ENCODE results near the gene MAP2K3.
A peak's percentile ranks its signal among the peaks of the same experiment; 100 is the strongest.

MAP2K3 gene

DNA sequence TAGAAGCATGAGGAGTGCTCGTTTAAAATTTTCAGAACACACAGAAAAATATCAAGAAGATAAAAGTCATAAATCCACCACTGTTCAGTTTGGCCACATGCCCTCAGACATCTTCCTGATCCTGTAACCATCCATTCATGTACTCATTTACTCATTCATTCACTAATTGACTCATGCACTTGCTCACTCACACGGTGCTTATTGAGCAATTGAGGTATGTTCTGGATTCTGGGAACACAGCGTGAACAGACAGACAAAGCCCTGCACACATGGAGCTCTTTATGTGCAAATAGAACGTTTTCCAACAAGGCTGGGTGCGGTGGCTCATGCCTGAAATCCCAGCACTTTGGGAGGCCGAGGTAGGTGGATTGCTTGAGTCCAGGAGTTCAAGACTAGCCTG, 21.1 kb upstream of the MAP2K3 start:
- Histone ChIP-seq H3K36me3 (no peaks in the 10 kb centered on the region), H3K9me3 (replicated peaks in 1 of 11) (no peaks in the 10 kb centered on the region), H3K27me3 (no peaks in the 10 kb centered on the region), H3K4me1 (peaks cover 0 to 23% (median 16%) of the 10 kb centered on the region in 10 experiments; a peak in 16 of 20 replicates), H3K4me3 (no peak overlapping the region), H3K4me2 (no peak overlapping the region), H3K9ac (no peak overlapping the region), H3K27ac (no peak overlapping the region), H4K20me1 (no peaks in the 10 kb centered on the region)
- no peak for TF ChIP-seq Cebpa-rat (IDR thresholded peaks at IDR 0.05)

DNA sequence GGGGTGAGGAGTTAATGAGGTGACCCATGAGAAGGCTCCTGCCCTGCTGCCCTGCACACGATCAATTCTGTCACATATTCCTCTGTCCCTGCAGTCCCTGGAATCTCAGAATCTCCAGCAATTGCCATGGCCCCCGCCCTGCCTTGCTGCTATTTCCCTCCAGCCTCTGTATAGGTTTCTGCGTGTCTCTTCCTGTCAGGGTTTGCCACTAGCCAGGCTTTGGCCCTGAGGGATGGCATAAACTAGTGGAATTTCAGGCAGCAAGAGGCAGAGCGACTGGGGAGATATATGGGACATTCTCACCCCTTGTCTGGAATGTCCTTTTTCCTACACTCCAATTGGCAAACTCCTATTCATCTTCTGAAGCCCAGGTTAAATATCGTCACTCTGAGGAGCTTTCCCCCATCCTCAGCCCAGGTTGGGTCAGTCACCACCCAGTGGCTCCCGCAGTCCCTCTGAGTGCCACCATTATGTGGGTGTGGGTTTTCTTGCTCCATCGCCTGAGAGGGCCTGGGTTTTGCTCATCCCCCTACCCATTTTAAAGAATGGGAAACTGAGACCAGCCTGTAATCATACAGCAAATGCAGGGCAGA, 15.8 kb upstream of the MAP2K3 start:
- Histone ChIP-seq H3K9ac (peak overlapping the region in 1 of 11 experiments; percentile 47; a peak in 1 of 22 replicates), H3K4me2 (peak overlapping the region in 7 of 11 experiments; percentile 37 to 74 (median 54); a peak in 12 of 22 replicates), H3K27ac (no peak overlapping the region)

DNA sequence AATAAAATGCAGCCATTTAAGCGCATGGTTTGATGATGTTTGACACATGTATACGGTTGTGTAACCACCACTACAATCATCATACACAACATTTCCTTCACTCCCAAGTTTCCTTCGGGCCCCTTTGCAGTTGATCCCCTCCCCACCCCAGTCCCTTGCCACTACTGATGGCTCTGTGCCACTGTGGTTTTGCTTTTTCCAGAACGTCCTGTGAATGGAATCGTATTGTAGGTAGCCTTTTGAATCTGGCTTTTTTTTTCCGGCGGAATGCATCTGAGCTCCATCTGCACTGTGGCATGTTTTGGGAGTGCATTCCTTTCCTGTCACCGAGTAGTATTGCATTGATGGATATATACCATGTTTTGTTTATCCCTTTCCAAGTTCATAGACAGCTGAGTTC, 15.1 kb upstream of the MAP2K3 start:
- H3K4me3 ChIP-seq = no peak overlapping the region
- H3K4me1 ChIP-seq = peaks cover 0 to 52% (median 43%) of the 10 kb centered on the region in 10 experiments; a peak in 16 of 20 replicates
- H3K9me3 ChIP-seq (replicated peaks in 1 of 11) = no peaks in the 10 kb centered on the region
- no peaks in the 10 kb centered on the region for H3K36me3 ChIP-seq
- H3K27ac ChIP-seq = no peak overlapping the region
- H4K20me1 ChIP-seq = no peaks in the 10 kb centered on the region
- no peak for TF ChIP-seq Cebpa-rat (IDR thresholded peaks at IDR 0.05)
- H3K9ac ChIP-seq = no peak overlapping the region
- peaks cover 0 to under 1% (median 0%) of the 10 kb centered on the region in 11 experiments; a peak in 1 of 22 replicates for H3K27me3 ChIP-seq
- peak overlapping the region in 3 of 11 experiments; percentile 6 to 74 (median 37); a peak in 2 of 22 replicates for H3K4me2 ChIP-seq

More for the DNA sequence above, 15.8 kb upstream of the MAP2K3 start:
- TF ChIP-seq Cebpa-rat (IDR thresholded peaks at IDR 0.05) = no peak
- H4K20me1 ChIP-seq = no peaks in the 10 kb centered on the region
- H3K4me3 ChIP-seq = no peak overlapping the region
- H3K36me3 ChIP-seq = no peaks in the 10 kb centered on the region
- peaks cover 0 to 45% (median 37%) of the 10 kb centered on the region in 10 experiments; a peak in 16 of 20 replicates for H3K4me1 ChIP-seq
- H3K9me3 ChIP-seq (replicated peaks in 1 of 11) = no peaks in the 10 kb centered on the region
- no peaks in the 10 kb centered on the region for H3K27me3 ChIP-seq

DNA sequence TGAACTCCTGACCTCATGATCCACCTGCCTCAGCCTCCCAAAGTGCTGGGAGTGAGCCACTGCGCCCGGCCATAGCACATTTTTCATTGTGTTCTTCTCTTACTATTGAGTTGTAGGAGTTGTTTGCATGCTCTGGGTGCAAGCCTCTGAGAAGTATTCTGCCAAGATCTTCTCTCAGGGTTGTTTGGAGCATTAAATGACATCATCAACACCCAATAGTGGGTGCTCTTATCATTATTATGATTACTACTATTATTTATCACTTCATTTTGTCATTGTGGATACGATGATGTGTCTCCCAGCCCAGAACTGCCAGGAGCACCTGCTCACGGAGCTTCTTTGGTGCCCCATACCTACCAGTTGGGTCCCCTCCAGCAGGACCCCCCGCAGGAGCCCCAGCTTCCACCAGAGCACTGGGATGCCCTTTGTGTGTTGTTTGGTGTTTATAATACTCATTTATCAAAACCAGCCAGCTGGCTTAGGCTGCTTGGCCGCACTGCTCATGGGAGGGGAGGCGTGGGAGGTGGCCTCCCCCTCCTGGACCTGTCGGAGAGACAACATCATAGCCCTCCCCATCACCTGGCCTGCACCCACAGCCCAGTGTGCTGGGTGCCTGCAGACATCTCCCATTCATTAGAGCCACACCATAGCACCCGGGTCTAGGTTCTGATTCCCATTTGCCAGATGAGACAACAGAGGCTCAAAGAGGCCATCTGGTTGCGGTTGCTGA, 12.9 kb upstream of the MAP2K3 start:
- H3K9me3 ChIP-seq (replicated peaks in 1 of 11) = no peaks in the 10 kb centered on the region
- H4K20me1 ChIP-seq = no peaks in the 10 kb centered on the region
- H3K27me3 ChIP-seq = peaks cover 0 to 4% (median 0%) of the 10 kb centered on the region in 11 experiments; a peak in 1 of 22 replicates
- H3K36me3 ChIP-seq = no peaks in the 10 kb centered on the region
- TF ChIP-seq Cebpa-rat (IDR thresholded peaks at IDR 0.05) = no peak
- H3K4me3 ChIP-seq = no peak overlapping the region
- no peak overlapping the region for H3K9ac ChIP-seq
- H3K27ac ChIP-seq = no peak overlapping the region
- peaks cover 10 to 73% (median 64%) of the 10 kb centered on the region in 10 experiments; a peak in 19 of 20 replicates for H3K4me1 ChIP-seq
- no peak overlapping the region for H3K4me2 ChIP-seq

DNA sequence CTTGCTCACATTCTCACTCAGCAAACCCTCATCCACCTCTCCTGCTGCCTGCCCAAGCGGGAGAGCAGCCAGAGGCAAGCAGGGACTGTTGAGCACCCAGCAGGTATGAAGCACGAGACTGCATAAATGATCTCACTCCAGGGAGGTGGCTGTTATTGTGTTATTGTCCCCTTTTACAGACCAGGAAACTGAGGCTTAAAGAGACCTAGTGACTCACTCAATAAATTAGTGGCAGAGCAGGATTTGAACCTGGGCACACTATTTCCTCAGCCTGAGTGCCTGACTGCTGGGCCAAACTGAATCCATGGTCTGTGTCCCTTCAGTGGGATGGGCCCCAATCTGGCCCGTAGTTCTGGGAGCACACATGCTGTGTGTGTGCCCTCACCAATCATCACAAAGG, 12.3 kb upstream of the MAP2K3 start:
- no peak overlapping the region for H3K27ac ChIP-seq
- peaks cover 0 to 4% (median 0%) of the 10 kb centered on the region in 11 experiments; a peak in 1 of 22 replicates for H3K27me3 ChIP-seq
- no peaks in the 10 kb centered on the region; a peak in 1 of 22 replicates for H4K20me1 ChIP-seq
- TF ChIP-seq Cebpa-rat (IDR thresholded peaks at IDR 0.05) = no peak
- H3K4me1 ChIP-seq = peaks cover 10 to 73% (median 68%) of the 10 kb centered on the region in 10 experiments; a peak in 19 of 20 replicates
- no peaks in the 10 kb centered on the region for H3K9me3 ChIP-seq (replicated peaks in 1 of 11)
- H3K36me3 ChIP-seq = no peaks in the 10 kb centered on the region
- no peak overlapping the region for H3K9ac ChIP-seq
- no peak overlapping the region for H3K4me3 ChIP-seq
- H3K4me2 ChIP-seq = peak overlapping the region in 3 of 11 experiments; percentile 52 to 97 (median 57); a peak in 3 of 22 replicates

DNA sequence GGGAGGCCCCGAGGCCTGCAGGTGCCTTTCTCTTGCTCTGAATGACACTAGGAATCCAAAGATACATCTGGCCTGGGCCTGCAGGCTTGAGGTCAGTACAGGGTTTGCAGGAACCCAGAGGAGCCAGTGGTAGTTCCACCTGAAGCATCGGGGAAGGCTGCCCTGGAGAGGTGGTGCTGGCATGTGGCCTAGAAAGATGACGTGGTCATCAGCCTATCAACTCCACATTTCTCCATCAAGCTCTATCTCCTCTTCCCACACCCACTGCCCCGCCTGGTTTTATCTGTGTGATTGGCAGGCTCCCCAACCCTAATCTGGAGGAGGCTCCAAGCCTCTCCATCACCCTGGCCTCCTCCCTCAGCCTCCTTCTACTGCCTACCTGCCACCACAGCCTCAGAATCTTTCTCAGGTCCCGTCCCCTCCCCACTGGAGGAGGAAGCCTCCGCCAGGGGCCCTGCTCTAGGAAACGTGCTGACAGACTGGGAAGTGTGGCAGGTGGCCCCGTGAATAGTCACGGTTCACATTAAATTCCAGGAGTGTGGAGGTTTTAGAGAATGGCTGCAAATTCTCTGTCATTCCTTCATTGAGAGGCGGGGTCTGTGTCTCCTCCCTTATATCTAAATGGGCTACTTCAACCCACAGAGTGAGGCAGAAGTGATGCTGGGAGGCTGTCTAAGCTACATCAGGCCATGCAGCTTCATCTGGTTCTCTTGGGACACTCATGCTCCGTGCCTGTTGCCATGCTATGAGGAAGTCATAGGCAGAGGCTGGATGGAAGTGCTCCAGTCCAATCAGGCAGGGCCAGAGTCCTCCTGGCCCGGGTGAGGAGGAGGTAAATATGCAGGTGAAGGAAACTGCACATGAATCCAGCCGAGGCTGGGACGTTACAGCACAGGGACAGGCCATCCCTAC, 11.4 kb upstream of the MAP2K3 start:
- Histone ChIP-seq H3K4me1 (peaks cover 11 to 73% (median 68%) of the 10 kb centered on the region in 10 experiments), H3K9me3 (replicated peaks in 1 of 11) (no peaks in the 10 kb centered on the region), H3K9ac (no peak overlapping the region), H4K20me1 (no peaks in the 10 kb centered on the region; a peak in 1 of 22 replicates), H3K27me3 (peaks cover 0 to 4% (median 0%) of the 10 kb centered on the region in 11 experiments; a peak in 1 of 22 replicates), H3K27ac (no peak overlapping the region), H3K4me3 (no peak overlapping the region), H3K4me2 (peak overlapping the region in 9 of 11 experiments; percentile 15 to 98 (median 52); a peak in 16 of 22 replicates), H3K36me3 (no peaks in the 10 kb centered on the region)
- TF ChIP-seq Cebpa-rat (IDR thresholded peaks at IDR 0.05) = no peak

DNA sequence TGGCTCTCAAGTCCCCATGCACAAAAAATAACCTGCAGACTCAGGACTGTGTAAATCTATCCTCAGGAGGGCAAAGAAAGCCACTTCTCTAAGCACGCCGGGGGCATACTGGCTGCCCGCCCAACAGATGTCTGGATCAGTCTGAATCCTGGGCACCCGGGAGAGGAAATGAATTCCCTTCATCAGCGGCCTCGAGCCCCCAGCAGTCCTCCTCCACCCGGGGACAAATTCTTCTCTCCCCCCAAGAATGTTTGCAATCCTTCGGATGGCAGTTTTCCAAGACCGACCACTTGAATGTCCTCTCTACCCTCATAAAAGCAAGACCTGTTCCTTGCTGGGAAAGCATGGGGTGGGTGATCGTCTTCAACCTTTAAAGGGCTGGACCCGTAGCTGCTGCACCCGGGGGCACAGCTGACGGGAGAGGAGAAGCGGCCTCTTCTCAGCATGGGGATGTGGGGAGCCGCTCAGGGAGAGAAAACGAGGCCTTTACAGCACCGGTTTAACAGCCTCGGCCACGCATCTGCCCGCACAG, 9.4 kb upstream of the MAP2K3 start:
- peaks cover 24 to 78% (median 73%) of the 10 kb centered on the region in 10 experiments for H3K4me1 ChIP-seq
- H3K4me3 ChIP-seq = peak overlapping the region; percentile 62 to 80 (median 69)
- H3K9ac ChIP-seq = peak overlapping the region; percentile 47 to 83 (median 77); a peak in 21 of 22 replicates

DNA sequence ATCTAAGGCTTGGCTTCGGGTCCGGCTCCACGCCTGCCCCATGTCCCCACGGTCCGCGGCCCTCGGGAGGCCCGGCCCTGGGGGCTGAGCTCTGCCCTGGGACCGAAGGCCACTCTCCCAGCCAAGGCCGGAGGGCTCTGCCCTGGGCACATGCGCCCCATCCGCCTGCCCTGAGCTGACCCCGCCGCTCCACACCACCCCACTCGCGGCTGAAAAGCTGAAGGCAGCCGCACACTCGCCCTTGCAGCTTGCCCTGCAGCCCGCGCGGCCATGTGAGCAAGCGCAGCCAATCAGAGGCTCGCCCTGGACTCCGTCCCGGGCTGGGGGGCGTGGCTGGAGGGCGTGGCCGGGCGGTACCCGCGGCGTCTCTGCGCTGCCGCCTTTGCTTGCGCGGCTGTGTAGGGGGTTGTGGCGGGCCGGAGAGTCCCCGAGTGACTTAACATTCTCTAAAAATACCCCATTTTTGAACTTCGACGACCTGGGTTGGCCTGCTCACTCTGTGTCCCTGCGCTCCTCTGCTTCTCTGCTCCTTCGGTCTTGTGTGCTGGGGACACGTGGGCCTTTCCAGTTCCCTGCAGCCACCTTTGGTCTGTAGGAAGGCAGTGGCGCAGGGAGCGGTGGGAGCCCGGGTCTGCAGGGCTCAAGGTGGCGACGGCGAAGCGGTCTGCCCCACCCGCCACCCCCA, 8.8 kb upstream of the MAP2K3 start:
- peaks cover 30 to 84% (median 79%) of the 10 kb centered on the region in 10 experiments for H3K4me1 ChIP-seq
- peak overlapping the region; percentile 62 to 80 (median 69) for H3K4me3 ChIP-seq
- no peaks in the 10 kb centered on the region for H3K36me3 ChIP-seq
- no peak for TF ChIP-seq Cebpa-rat (IDR thresholded peaks at IDR 0.05)
- peaks cover 0 to 4% (median 0%) of the 10 kb centered on the region in 11 experiments; a peak in 1 of 22 replicates for H3K27me3 ChIP-seq
- peak overlapping the region; percentile 86 to 100 (median 96) for H3K4me2 ChIP-seq
- H3K9ac ChIP-seq = peak overlapping the region; percentile 47 to 83 (median 77); a peak in 21 of 22 replicates
- H3K27ac ChIP-seq = peak overlapping the region in 9 of 11 experiments; percentile 23 to 72 (median 62); a peak in 16 of 22 replicates
- H4K20me1 ChIP-seq = no peaks in the 10 kb centered on the region; a peak in 1 of 22 replicates
- no peaks in the 10 kb centered on the region for H3K9me3 ChIP-seq (replicated peaks in 1 of 11)

More for the DNA sequence above, 9.4 kb upstream of the MAP2K3 start:
- H3K27ac ChIP-seq = peak overlapping the region in 9 of 11 experiments; percentile 23 to 72 (median 62); a peak in 16 of 22 replicates
- H3K36me3 ChIP-seq = no peaks in the 10 kb centered on the region
- TF ChIP-seq Cebpa-rat (IDR thresholded peaks at IDR 0.05) = no peak
- peak overlapping the region; percentile 86 to 100 (median 96) for H3K4me2 ChIP-seq
- no peaks in the 10 kb centered on the region for H3K9me3 ChIP-seq (replicated peaks in 1 of 11)
- H4K20me1 ChIP-seq = no peaks in the 10 kb centered on the region; a peak in 1 of 22 replicates
- H3K27me3 ChIP-seq = peaks cover 0 to 4% (median 0%) of the 10 kb centered on the region in 11 experiments; a peak in 1 of 22 replicates
